HG03139 (cell line): ENCODE measurements around the gene STK10.

Experiments
- ATAC-seq: cut with Tn5 transposase; IDR thresholded peaks from one replicate; pipeline ENCODE4 v1.9.1; 2021; ENCODE audit not compliant: unreplicated experiment

The STK10 gene

DNA sequence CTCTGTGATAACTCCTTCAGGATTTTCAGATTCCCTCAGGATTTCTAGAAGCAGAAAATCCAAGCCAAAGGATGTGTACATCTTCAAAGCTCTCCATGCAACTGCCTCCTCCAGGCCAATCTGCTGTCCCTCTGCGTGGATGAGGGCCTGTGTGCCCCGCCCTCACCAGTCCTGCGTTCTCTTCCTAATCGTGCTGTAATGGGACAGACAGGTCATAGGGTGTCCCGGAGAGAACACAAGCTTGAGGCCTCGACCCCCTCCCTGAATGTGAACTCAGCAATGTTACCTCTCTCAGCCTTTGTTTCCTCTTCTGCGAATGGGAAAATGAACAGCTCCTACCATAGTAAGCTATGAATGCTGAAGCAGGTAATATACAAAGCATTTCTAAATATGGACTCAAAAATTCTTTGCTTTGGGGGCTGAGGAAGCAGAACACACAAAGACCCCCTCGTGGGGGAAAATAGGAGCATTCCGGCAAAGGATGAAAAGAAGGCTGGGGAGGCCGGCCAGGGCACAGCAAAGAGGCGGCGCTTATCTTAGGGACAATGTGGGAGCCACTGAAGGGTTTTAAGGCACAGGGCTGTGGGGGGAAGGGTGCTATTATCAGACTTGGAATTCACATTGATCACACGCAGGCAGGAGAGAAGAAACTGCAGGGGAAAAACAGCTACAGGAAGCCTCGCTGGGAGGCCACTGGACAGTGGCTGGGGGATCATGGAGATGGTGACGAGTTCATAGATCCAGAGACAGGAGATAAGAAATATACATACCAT, 124.4 kb downstream of the STK10 start:
- no peak for ATAC-seq

DNA sequence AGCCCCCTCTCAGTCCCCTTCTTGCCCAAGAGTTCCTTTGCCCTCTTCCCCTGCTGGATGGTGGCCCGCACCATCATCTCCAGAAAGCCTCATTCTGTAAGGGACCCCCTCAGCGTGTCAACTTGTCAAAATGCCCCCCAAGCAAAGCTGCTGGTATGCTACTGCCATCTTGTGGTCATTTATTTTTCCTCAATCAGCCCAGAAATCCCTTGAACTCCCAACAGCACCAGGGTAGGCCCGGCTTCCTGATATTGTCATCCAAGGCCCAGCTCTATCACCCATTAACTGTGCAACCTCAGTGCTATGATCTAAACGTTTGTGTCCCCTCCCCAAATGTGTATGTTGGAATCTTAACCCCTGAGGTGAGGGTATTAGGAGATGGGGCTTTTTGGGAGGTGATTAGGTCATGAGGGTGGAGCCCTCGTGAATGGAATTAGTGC, 128.3 kb downstream of the STK10 start:
- no peak for ATAC-seq

DNA sequence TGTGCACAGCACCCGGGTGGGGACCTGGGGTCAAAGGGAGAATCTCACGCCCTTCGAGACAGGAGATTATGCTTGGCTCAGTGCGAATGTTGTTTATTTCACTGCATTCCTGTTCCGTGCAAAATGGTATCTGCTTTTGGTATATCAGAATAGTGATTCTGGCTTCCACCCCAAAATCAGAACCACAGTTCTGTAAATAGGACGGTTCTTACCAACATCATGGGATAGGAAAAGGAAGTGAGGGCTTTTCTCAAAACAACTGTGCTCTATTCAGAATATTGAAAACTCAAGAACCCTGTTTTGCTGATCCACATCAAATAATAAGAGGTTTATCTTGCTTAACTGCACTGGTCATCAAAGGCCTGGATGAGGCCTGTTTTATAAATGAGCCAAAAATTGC, 129.9 kb downstream of the STK10 start:
- no peak for ATAC-seq

GRCh38 chr5:172055996-172056395, 132.0 kb downstream of the STK10 start:
- ATAC-seq = no peak

DNA sequence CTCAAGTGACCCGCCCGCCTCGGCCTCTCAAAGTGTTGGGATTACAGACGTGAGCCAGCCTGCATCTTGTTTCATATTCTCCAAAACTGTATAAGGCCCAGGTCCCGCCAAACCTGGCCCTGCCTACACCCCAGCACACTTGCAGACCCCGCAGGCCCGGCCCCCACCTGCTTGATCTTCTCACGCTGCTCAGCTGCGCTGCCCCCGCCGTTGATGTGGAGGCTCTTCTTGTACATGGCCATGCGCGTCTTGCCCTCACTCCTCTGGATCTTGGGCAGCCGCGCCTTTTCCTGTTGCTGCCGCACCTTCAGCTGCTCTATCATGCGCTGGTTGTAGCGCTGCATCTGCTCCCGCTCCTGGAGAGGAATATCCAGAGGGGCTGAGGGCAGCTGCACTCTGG, 132.6 kb downstream of the STK10 start:
- ATAC-seq = no peak

- no peak for ATAC-seq
Measured at GRCh38 chr5:172054611-172055153, 133.3 kb downstream of the STK10 start.

DNA sequence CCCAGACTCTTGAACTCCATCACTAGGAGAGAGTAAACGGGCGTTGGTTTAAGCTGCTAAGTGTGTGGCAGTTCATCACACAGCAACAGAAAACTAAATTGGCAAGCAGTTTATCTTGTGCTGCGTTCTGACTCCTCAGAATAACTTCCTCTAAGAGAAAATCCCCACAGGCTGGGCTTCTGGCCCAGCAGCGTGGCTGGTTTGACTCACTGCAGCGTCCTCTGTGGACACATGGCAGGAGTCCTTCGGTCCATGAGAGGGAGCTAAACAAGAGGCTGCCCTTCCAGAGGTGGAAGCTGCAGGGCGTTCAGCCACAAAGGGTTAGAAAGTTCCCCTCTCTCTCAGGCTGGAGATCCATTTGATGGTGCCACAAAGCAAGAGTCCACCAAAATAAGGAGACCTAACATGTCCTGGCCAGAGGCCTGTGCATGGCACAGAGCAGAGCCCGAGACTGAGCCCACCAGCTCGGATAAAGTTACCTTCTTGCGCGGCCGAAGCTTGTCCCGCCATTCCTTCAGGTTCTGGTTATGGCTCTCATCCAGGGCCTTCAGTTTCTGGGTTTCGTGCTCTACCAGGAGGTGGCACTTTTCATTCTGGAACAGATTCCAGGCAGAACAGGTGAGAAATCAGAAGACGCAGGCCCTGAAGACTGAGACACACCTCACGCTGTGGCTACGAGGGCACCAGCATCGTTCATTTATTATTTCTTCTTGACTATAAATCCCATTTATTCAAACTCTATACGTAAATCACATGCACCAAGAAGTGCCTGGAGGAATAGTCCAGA, 135.4 kb downstream of the STK10 start:
- ATAC-seq = no peak

DNA sequence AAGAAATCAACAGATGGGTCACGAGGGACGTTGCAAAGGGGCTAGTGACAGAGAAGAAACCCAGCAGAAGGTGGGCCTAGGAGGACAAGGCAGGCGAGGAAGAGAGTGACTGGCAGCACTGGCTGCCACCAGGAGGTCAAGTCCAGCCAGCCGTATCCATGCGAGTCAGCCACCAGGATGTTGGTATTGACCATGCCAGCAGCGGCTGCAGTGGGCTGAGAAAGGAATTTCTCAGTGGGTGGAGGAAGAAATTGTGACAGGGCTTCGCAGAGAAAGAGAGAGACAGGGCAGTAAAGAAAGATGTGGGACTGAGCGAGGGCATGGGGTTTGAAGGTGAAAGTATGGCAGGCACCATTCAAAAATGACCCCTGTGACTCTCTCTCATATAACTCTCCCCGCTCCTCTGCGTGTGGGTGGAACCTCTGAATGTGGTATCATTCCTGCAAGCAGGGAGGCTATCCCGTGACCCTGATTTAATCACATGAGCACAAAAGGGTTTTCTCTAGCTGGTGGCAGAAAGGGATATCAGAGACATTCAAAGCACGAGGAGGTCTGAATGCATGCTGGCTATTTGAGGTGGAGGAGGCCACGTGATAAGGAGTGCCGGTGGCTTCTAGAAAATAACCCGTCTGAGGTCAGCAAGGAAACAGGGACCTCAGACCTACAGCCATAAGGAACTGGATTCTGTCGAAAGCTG, 136.2 kb downstream of the STK10 start:
- no peak for ATAC-seq

DNA sequence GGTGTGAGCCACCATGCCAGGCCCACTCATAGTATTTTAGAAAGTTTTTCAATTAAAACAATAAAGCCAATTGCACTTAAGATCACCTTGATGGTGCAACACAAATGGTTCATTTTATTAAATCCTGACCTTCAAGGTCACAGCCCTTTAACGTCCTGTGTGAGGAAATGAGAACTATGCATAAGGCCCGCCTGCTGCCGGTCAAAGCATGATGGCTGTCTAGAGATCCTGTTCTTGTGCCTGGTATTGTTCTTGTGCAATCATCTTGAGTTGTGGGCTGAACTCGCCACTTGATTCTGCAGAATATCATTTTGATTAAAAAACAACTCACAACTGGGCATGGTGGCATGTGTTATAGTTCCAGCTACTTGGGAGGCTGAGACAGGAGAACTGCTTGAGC, 137.9 kb downstream of the STK10 start:
- no peak for ATAC-seq

- ATAC-seq = no peak
Measured at GRCh38 chr5:172049226-172049796, 138.7 kb downstream of the STK10 start.

DNA sequence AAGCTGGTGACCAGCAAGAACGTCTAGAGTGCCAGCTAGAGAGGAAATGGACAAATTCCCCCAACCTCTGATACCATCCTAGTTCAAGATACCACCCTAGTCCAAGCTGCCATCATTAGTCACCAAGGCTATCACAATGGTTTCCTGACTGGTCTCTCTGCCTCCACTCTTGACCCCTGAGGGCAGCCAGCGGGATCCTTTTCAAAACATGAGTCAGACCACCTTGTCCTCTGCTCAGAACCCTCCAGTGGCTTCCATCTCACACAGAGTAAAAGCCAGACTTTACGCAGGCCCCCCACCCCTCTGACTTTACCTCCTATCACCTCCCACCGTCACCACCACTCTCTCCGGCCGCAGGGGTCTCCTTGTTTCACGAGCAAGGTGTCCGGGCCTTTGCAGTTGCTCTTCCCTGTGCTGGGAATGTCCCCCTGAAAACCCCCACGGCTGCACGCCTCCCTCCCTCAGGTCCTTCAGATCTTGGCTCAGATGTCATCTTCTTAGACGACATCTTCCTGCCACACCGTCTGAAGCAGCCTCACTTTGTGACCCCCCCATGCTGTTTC, 139.4 kb downstream of the STK10 start:
- ATAC-seq = no peak

- ATAC-seq = no peak
Measured at GRCh38 chr5:172048170-172048422, 139.9 kb downstream of the STK10 start.

DNA sequence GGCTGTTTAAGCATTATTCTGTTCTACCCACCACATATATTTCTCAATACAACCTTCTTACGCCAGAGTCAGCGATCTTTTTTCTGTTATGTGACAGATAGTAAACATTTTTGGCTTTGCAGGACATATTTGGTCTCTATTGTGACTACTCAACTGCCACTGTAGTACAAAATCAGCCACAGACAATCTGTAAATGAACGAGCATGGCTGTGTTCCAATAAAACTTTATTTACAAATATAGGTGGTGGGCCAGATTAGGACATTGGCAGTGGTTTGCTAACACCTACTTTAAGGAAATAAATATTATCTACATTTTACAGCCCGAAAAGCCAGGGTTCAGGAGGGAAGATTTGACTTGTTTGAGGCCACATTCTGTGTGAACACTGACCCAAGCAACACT, 141.4 kb downstream of the STK10 start:
- no peak for ATAC-seq

GRCh38 chr5:172045315-172045632, 142.8 kb downstream of the STK10 start:
- no peak for ATAC-seq

DNA sequence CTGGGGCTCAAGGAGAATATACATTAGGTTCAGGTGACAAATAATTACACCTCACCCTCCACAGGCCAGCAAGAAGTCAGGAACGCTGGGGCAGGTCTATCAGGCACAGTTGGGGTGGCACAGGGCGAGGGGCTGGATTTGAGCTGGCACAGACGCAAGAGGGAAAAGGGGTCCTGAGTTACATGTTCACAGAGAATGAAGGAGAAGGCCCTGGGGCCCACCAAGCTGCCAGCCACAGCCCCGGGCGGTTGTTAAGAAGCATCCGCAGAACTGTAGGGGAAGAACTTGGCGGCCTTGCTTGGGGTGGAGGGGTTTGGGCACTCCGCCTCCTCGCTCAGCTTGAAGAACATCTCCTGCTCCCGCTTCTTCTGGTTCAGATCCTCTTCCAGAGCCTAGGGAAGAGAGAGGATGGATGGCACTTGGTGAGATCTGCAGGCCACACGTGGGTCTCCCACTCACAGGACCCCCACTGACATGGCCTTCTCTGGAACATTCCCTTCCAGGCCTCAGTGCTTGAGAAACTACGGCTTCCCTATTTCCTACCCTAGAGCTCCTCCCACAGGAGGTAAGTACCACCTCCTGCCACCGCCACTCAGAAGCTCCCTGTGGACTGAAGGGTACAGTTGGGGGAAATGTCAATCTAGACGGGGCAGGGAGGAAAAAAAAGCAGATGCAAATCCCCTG, 143.3 kb downstream of the STK10 start:
- ATAC-seq = no peak

DNA sequence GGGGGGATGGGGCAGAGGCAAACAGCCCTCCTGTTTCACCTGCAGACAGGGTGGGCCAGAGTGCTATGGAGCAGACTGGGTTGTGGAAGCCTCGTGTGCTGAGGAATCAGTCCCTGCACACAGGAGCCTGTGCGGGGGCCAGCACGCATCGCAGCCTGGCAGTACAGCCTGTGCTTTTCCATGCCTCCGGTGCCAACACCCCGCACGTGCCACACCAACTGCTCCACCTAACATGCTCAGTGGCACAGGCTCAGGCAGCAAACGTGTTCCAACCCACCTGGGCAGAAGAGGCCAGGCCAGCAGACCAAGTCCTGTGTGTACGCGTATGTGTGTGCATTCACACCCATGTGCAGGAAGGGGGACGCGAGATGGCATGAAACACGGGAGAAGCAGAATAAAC, 144.2 kb downstream of the STK10 start:
- no peak for ATAC-seq

- ATAC-seq = no peak
Measured at GRCh38 chr5:172042183-172042582, 145.8 kb downstream of the STK10 start.

- ATAC-seq = no peak
Measured at GRCh38 chr5:172038167-172038566, 149.9 kb downstream of the STK10 start.

GRCh38 chr5:172035049-172035448, 153.0 kb downstream of the STK10 start:
- peak; percentile 63 for ATAC-seq

- no peak for ATAC-seq
Measured at GRCh38 chr5:172031894-172032461, 156.0 kb downstream of the STK10 start.
